SK-N-SH treated with all-trans-retinoic acid at 6 μM for 48 hours (cell line): Measurements from ENCODE around the gene TNNI3K.

Source experiments
- ARNTL ChIP-seq: fragments of 450-650 bp; formaldehyde crosslinking; IDR thresholded peaks from 2 replicates; pipeline ENCODE4 v1.5.0; 2020; ENCODE audit warnings: low read depth, mild to moderate bottlenecking, moderate library complexity, borderline replicate concordance
- CSRNP3 ChIP-seq: fragments of 250-450 bp; sonication (Bioruptor Pico); IDR thresholded peaks from 2 replicates; pipeline ENCODE4 v1.5.1; 2021; ENCODE audit warnings: mild to moderate bottlenecking, moderate library complexity
- ESRRG ChIP-seq: fragments of 250-450 bp; sonication (Bioruptor Pico); IDR thresholded peaks from 2 replicates; pipeline ENCODE4 v1.6.1; 2021; ENCODE audit warnings: mild to moderate bottlenecking
- GLIS3 ChIP-seq: fragments of 250-450 bp; sonication (Bioruptor Pico); IDR thresholded peaks from 2 replicates; pipeline ENCODE4 v1.5.0; 2020; ENCODE audit warnings: mild to moderate bottlenecking, moderate library complexity
- OSR1 ChIP-seq: fragments of 250-450 bp; sonication (Bioruptor Pico); IDR thresholded peaks from 2 replicates; pipeline ENCODE4 v1.8.0; 2022; ENCODE audit warnings: moderate library complexity, mild to moderate bottlenecking, inconsistent platforms
- PATZ1 ChIP-seq: fragments of 250-450 bp; sonication (Bioruptor Pico); IDR thresholded peaks from 2 replicates; pipeline ENCODE4 v1.8.0; 2020; ENCODE audit warnings: mild to moderate bottlenecking, moderate library complexity, borderline replicate concordance
- ZFP30 ChIP-seq: fragments of 450-650 bp; formaldehyde crosslinking; IDR thresholded peaks from 2 replicates; pipeline ENCODE4 v1.5.0; 2022; ENCODE audit warnings: mild to moderate bottlenecking, moderate library complexity
- ZNF8 ChIP-seq: fragments of 450-650 bp; formaldehyde crosslinking; IDR thresholded peaks from 2 replicates; pipeline ENCODE4 v1.5.0; 2020; ENCODE audit warnings: mild to moderate bottlenecking, moderate library complexity

DNA sequence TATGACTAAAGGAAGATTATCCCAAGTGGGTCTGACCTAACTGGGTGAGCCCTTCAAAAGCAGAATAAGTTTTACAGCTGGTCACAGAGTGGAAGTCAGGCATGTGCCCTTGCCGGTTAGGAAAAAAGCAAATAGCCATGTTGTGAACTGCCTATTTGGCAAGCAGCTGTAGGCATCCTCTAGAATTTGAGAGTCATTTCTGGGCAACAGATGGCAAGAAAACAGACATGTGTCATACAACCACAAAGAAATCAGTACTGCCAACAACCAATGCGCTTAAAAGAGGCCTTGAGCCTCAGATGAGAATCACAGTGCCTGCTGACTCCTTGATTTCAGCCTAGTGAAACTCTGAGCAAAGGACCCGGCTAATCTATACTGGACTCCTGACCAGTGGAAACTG is 250.4 kb downstream of the TNNI3K start:
- no peak for TF ChIP-seq PATZ1
- no peak for TF ChIP-seq ESRRG (CRISPR knock-in tag)
- TF ChIP-seq ZFP30 (CRISPR knock-in tag) = no peak
- no peak for TF ChIP-seq GLIS3 (CRISPR knock-in tag)
- TF ChIP-seq OSR1 (CRISPR knock-in tag) = no peak
- TF ChIP-seq CSRNP3 (CRISPR knock-in tag) = no peak
- TF ChIP-seq ARNTL (CRISPR knock-in tag) = no peak
- TF ChIP-seq ZNF8 (CRISPR knock-in tag) = no peak
